ENCODE results near the gene IFT57.

DNA sequence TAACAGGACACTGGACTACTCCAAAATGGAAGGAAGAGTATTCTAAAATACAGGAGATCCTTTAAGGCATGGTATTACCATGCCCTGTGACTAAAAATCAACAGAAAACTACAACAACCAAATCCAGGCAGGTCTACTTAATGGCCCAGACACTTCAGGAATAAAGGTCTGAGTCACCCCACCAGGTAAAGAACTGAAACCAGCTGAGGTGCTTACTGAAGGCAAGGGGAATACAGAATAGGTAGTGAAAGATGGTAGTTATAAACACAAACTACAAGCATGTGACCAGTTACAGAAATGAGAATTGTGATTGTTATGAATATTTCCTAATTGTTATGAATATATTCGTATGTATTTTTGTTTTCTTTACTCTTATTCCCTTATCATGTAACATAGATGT is 13.4 kb downstream of the IFT57 start:
- no peak for TF ChIP-seq EZH2 (IDR thresholded peaks at IDR 0.05; ENCODE audit: borderline replicate concordance, low read depth, low read length, severe bottlenecking)
- TF ChIP-seq, protein P1, sequence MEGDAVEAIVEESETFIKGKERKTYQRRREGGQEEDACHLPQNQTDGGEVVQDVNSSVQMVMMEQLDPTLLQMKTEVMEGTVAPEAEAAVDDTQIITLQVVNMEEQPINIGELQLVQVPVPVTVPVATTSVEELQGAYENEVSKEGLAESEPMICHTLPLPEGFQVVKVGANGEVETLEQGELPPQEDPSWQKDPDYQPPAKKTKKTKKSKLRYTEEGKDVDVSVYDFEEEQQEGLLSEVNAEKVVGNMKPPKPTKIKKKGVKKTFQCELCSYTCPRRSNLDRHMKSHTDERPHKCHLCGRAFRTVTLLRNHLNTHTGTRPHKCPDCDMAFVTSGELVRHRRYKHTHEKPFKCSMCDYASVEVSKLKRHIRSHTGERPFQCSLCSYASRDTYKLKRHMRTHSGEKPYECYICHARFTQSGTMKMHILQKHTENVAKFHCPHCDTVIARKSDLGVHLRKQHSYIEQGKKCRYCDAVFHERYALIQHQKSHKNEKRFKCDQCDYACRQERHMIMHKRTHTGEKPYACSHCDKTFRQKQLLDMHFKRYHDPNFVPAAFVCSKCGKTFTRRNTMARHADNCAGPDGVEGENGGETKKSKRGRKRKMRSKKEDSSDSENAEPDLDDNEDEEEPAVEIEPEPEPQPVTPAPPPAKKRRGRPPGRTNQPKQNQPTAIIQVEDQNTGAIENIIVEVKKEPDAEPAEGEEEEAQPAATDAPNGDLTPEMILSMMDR (IDR thresholded peaks at IDR 0.05; ENCODE audit: borderline replicate concordance, extremely low read depth, low read length, poor library complexity, severe bottlenecking) = no peak
